Measurements from ENCODE around the gene GRIK1.

DNA sequence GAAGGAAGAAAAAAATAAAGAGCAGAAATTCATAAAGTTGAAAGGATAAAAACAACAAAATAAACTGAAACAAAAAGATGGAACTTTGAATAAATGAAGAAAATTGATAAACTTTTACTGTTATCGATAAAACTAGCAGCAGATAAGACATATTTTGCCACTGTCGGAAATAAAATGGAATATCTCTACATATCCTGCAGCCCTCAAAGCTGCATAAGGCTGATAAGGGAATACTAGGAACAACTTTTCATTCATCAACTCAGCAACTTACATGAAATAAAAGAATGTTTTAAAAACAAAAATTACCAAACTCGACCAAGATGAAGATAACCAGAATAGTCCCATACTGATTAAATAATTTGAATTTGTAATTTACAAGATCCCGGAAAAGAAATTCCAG lies 48.0 kb upstream of the GRIK1 start:
- TF ChIP-seq, protein P1, sequence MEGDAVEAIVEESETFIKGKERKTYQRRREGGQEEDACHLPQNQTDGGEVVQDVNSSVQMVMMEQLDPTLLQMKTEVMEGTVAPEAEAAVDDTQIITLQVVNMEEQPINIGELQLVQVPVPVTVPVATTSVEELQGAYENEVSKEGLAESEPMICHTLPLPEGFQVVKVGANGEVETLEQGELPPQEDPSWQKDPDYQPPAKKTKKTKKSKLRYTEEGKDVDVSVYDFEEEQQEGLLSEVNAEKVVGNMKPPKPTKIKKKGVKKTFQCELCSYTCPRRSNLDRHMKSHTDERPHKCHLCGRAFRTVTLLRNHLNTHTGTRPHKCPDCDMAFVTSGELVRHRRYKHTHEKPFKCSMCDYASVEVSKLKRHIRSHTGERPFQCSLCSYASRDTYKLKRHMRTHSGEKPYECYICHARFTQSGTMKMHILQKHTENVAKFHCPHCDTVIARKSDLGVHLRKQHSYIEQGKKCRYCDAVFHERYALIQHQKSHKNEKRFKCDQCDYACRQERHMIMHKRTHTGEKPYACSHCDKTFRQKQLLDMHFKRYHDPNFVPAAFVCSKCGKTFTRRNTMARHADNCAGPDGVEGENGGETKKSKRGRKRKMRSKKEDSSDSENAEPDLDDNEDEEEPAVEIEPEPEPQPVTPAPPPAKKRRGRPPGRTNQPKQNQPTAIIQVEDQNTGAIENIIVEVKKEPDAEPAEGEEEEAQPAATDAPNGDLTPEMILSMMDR (IDR thresholded peaks at IDR 0.05; ENCODE audit: low read depth, low read length, poor library complexity, severe bottlenecking), result no peak
- TF ChIP-seq EZH2phosphoT487 (IDR thresholded peaks at IDR 0.05; ENCODE audit: borderline replicate concordance, low read length), result no peak

All from DOHH2 (cell line).